ENCODE measurements around the gene RAD51B. TPM values are rescaled to one million over a fixed set of nuclear protein-coding genes. Genes with fewer than 3 reads are reported as not detected.

The RAD51B gene
- total RNA-seq, 1 experiment from 2014 or later: 8.5 TPM

DNA sequence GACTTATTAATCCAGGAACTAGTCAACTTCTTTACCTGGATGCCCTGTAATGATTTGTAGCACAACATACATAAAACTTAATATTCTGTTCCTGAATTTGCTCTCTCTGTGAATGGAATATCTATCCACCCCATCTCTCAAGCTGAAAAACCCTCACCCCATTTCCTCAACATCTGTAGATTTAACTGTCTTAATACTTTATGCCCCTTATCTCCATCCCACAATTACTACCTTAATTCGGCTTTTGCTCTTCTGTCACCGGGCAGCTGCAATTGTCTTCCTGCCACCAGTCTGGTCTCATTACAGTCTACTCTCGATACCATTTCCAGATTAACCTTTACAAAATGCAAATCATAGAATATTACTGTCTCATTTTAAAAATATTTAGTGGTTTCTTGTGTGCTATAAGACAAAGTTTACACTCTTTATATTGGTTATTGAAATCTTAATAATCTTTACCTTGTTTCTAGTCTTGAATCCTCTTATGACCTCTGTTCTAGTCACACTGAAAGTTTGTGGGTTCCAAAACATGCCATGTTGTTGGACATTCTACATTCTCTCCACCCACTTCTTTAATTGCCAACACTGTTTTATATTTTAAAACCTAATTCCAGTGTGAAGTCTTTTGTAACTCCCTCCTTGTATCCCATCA, 347.3 kb downstream of the RAD51B start:
- ATAC-seq (no peak), DNase-seq (ENCODE audit: low read depth, low spot score) (no peak)
- H3K27me3 ChIP-seq (ENCODE audit: control insufficient read depth, insufficient read depth, low read length): no peaks in the 10 kb centered on the region
- no peak overlapping the region for H3K4me3 ChIP-seq (ENCODE audit: low read depth in 2 of 2, low read length in 2 of 2)
- in situ Hi-C loops (cut with HindIII; ENCODE audit: low pct_unique_long_range_greater_than_20kb, low sequenced_read_pairs) (no loop called here), intact Hi-C loops (cut with micrococcal nuclease; ENCODE audit: unreplicated experiment) (no loop called here)
- H3K9me3 ChIP-seq (ENCODE audit: control insufficient read depth, insufficient read depth, low read depth, low read length): no peaks in the 10 kb centered on the region
- H3K27ac ChIP-seq (ENCODE audit: low read length): peak overlapping the region; percentile 76; the same call in 1 of the 2 replicates
- no TSS peak for BruUV-seq (replicated peaks)
- POLR2A ChIA-PET: no interaction called here
- H3K36me3 ChIP-seq (ENCODE audit: control insufficient read depth, insufficient read depth, low read length): no peaks in the 10 kb centered on the region
- H3K4me1 ChIP-seq (ENCODE audit: control insufficient read depth, insufficient read depth, low read length): peaks cover 6% of the 10 kb centered on the region; the same call in 1 of the 2 replicates
- CTCF ChIA-PET: interaction anchor here (0.7 kb wide), 1 partner anchor 920 kb away, joined by 3 read pairs; no protein-coding TSS in a partner anchor
- TF ChIP-seq, protein P1, sequence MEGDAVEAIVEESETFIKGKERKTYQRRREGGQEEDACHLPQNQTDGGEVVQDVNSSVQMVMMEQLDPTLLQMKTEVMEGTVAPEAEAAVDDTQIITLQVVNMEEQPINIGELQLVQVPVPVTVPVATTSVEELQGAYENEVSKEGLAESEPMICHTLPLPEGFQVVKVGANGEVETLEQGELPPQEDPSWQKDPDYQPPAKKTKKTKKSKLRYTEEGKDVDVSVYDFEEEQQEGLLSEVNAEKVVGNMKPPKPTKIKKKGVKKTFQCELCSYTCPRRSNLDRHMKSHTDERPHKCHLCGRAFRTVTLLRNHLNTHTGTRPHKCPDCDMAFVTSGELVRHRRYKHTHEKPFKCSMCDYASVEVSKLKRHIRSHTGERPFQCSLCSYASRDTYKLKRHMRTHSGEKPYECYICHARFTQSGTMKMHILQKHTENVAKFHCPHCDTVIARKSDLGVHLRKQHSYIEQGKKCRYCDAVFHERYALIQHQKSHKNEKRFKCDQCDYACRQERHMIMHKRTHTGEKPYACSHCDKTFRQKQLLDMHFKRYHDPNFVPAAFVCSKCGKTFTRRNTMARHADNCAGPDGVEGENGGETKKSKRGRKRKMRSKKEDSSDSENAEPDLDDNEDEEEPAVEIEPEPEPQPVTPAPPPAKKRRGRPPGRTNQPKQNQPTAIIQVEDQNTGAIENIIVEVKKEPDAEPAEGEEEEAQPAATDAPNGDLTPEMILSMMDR (IDR thresholded peaks at IDR 0.05): no peak
- TF ChIP-seq, protein P2, sequence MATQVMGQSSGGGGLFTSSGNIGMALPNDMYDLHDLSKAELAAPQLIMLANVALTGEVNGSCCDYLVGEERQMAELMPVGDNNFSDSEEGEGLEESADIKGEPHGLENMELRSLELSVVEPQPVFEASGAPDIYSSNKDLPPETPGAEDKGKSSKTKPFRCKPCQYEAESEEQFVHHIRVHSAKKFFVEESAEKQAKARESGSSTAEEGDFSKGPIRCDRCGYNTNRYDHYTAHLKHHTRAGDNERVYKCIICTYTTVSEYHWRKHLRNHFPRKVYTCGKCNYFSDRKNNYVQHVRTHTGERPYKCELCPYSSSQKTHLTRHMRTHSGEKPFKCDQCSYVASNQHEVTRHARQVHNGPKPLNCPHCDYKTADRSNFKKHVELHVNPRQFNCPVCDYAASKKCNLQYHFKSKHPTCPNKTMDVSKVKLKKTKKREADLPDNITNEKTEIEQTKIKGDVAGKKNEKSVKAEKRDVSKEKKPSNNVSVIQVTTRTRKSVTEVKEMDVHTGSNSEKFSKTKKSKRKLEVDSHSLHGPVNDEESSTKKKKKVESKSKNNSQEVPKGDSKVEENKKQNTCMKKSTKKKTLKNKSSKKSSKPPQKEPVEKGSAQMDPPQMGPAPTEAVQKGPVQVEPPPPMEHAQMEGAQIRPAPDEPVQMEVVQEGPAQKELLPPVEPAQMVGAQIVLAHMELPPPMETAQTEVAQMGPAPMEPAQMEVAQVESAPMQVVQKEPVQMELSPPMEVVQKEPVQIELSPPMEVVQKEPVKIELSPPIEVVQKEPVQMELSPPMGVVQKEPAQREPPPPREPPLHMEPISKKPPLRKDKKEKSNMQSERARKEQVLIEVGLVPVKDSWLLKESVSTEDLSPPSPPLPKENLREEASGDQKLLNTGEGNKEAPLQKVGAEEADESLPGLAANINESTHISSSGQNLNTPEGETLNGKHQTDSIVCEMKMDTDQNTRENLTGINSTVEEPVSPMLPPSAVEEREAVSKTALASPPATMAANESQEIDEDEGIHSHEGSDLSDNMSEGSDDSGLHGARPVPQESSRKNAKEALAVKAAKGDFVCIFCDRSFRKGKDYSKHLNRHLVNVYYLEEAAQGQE (IDR thresholded peaks at IDR 0.05; ENCODE audit: insufficient read depth in 1 of 2, low read depth in 2 of 2, low read length in 1 of 2): no peak
- TF ChIP-seq POLR2AphosphoS5 (IDR thresholded peaks at IDR 0.05; ENCODE audit: low read depth, low read length) (no peak), TCF7L2 (IDR thresholded peaks at IDR 0.05; ENCODE audit: low read depth, low read length) (no peak), SIN3A (IDR thresholded peaks at IDR 0.05; ENCODE audit: borderline replicate concordance, insufficient read depth, low read depth, low read length) (no peak)

DNA sequence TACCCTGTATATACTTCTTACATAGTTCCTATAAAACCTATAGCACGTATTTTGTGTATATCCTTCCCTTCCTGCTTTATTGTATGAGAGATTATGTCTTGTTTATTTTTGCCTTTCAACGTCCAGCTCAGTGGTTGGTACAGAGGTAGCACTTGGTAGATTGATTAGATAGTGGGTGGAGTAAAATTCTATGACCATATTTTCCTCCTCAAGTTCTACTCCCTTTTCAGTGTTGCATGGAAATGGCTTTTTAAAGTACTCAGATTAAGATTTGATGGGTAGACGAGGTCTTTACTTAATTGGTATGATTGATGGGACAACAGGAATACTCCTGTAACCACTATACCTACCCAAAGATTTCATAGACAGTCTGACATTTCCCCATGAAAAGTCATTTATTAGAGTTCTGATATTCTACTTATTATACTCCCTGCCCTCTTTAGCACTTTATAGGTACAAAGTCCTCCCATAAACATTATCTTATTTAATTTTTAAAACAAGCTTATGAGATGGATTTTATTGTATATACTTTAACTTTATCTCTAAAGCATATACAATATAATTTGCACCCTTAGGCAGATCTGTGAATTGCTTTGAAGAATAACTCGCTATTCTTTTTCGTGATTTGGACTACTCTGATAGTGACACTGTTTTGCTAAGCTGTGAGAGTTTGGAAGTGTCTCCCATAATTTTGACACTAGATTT, 348.0 kb downstream of the RAD51B start:
- Histone ChIP-seq H3K36me3 (ENCODE audit: control insufficient read depth, insufficient read depth, low read length) (no peaks in the 10 kb centered on the region), H3K9me3 (ENCODE audit: control insufficient read depth, insufficient read depth, low read depth, low read length) (no peaks in the 10 kb centered on the region), H3K27me3 (ENCODE audit: control insufficient read depth, insufficient read depth, low read length) (no peaks in the 10 kb centered on the region), H3K4me1 (ENCODE audit: control insufficient read depth, insufficient read depth, low read length) (peaks cover 6% of the 10 kb centered on the region; the same call in 1 of the 2 replicates), H3K4me3 (ENCODE audit: low read depth in 2 of 2, low read length in 2 of 2) (no peak overlapping the region), H3K27ac (ENCODE audit: low read length) (peak overlapping the region; percentile 76; the same call in 1 of the 2 replicates)
- DNase-seq (ENCODE audit: low read depth, low spot score): no peak
- in situ Hi-C loops (cut with HindIII; ENCODE audit: low pct_unique_long_range_greater_than_20kb, low sequenced_read_pairs) (no loop called here), intact Hi-C loops (cut with micrococcal nuclease; ENCODE audit: unreplicated experiment) (no loop called here)
- BruUV-seq (replicated peaks): no TSS peak
- TF ChIP-seq SIN3A (IDR thresholded peaks at IDR 0.05; ENCODE audit: borderline replicate concordance, insufficient read depth, low read depth, low read length): no peak
- TF ChIP-seq, protein P2 (IDR thresholded peaks at IDR 0.05; ENCODE audit: insufficient read depth in 1 of 2, low read depth in 2 of 2, low read length in 1 of 2): no peak
- TF ChIP-seq POLR2AphosphoS5 (IDR thresholded peaks at IDR 0.05; ENCODE audit: low read depth, low read length): no peak
- TF ChIP-seq, protein P1 (IDR thresholded peaks at IDR 0.05): no peak
- no peak for TF ChIP-seq TCF7L2 (IDR thresholded peaks at IDR 0.05; ENCODE audit: low read depth, low read length)
- ChIA-PET POLR2A (no interaction called here), CTCF (no interaction called here)
- no peak for ATAC-seq
